HG03280 (cell line): ENCODE data around the gene AP4S1.

Source experiments
- ATAC-seq: cut with Tn5 transposase; IDR thresholded peaks from one replicate; pipeline ENCODE4 v1.9.1; 2021; ENCODE audit warnings: mild to moderate bottlenecking, moderate library complexity; ENCODE audit not compliant: unreplicated experiment

The AP4S1 gene

DNA sequence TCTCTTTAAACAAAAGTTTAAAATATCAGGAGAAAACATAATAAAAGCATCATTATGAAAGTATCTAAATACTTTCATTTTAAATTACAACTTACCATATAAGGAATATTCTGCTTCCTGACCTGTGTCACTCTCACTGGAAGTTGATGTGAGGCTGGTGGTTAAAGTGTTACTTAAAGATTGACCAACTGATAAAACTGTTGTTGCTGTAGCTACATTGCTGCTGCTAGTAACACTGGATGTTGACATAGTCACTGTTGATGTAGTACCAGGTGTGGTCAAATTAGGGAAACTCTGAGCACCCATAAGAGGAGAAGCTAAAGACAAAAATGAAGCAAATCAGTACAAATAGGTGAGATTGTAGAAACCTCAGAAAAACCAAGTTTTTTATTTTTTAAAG lies 102.2 kb downstream of the AP4S1 start:
- no peak for ATAC-seq

DNA sequence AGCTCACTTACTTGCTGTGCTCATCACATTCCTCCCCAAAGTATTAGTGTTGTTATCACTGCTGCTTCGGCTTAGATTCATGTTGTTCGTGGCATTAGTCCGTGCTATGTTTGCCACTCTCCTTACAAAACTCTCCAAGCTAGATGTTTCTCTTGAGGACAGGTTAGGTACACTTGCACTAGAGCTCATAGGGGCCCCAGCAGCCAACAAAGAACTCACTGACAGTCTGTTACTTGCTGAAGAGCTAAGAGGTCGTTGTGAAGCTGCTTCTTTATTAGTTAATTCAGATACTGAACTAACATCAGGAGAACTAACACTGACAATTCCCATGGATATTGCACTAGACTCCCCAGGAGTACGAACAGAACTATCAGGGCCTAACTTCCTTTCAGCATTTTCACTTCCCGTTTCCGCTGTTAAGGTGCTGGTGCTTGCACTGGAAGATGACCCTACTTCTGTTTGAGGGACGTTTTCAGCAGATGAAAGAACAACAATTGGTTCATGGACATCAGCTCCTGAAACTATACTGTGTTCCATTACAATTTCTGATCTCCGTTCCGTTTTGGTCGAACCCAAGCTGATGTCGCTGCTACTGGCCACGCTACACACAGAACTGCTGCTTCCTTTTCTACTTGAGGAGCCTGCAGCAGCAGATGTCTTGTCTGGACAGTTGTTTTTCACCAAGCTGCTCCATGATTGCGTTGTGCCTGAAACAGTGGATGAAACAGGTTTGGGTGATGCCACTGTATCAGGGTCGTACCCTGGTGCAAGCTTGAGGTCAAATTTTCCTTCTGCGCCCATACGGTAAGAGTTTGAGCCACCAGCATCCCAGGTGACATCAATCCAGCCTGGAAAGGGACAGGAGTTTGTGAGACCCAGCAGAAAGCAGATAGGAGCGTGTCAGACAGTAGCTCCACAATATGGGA lies 103.4 kb downstream of the AP4S1 start:
- no peak for ATAC-seq

DNA sequence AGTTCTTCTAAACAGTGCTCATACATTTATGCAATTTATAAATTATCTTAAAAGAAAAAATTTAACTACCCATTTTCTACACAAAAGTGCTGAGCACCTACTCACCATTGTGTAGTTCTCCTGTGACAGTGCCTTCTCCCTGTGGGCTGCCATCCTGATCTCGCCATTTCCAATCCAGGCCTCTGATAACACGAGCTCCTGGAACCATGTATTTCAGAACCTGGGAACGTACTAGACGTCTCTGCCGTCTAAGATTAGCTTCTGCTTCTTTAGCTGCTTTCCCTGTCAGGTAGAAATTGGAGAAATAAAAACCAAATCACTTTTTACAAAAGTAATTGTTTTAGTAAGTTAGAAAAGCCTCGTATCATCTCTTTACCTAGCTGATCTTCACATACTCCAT lies 107.7 kb downstream of the AP4S1 start:
- no peak for ATAC-seq

DNA sequence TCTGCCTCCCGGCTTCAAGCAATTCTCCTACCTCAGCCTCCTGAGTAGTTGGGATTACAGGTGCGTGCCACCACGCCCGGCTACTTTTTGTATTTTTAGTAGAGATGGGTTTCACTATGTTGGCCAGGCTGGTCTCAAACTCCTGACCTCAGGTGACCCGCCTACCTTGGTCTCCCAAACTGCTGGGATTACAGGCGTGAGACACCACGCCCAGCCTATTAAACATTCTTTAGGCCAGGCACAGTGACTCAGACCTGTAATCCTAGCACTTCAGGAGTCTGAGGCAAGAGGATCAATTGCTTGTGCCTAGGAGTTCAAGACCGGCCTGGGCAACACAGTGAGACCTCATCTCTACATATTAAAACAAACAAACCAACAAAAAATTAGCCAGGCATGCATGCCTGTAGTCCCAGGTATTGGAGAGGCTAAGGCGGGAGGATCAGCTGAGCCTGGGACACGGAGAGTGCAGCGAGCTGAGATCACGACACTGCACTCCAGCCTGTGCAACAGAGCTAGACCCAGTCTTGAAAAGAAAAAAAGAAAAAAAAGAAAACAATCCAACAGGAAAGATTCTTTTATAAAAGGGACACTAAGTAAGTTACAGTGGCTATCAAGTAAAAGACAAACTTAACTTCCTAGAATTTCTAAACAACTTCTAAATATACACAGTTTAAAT lies 111.9 kb downstream of the AP4S1 start:
- no peak for ATAC-seq

DNA sequence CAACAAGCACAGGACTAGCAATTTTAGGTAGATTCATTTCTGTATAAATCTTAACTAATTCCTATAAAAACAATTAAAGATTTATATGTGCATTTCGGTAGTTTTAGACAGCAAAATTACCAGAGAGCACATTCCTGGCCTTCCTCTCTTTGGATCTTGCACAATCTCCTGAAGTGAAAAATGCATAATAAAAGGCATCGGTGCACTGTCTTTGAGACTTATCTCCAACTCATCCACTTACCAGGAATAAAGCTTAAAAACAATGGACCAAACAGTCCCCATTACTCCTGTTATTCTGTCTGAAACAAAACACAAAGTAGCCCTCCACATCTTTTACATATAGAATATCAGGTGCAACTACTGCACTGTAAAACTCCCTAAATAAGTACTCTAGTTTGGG lies 112.9 kb downstream of the AP4S1 start:
- no peak for ATAC-seq

DNA sequence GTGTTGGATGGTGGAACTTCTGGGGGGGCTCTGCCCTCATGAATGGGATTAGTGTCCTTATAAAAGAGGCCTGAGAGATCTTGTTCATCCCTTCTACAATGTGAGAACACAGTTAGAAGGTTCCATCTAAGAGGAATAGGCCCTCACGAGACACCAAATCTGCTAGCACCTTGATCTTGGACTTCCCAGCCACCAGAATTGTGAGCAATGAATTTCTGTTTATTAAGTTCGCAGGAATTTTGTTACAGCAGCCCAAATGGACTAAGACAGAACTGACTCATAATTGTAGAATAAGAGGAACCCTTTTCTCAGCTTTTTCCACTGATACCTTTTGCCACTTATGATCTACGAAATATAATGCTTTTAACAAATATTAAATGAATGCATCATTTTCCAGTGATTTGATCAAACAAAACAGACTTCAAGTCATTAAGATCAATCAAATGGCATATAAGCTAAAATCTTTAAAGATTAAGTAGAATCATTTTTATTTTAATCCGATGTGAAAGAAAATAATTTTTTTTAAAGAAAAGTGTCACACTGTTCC lies 113.9 kb downstream of the AP4S1 start:
- no peak for ATAC-seq

DNA sequence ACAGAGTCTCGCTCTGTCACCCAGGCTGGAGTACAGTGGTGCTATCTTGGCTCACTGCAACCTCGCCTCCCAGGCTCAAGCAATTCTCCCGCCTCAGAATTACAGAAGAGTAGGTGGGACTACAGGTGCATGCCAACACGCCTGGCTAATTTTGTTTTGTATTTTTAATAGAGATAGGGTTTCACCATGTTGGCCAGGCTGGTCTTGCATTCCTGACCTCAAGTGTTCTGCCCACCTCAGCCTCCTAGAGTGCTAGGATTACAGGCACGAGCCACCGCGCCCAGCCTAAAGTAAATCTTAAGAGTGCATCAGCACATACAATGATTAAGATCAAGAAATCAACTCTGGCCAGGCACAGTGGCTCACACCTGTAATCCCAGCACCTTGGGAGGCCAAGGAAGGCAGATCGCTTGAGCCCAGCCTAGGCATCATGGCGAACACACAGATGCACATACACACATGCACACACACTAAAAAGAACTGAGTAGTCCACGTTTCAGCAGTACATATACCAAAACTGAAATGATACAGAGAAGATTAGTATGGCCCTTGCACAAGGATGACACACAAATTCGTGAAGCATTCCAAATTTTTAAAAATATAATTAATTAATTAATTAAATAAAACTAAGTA lies 117.1 kb downstream of the AP4S1 start:
- ATAC-seq, result no peak
